ENCODE results near the gene TMEM132D.

Gene TMEM132D

GRCh38 chr12:129150721-129151120 lies 753.1 kb downstream of the TMEM132D start:
- ChIA-PET POLR2A (ENCODE audit: low non-redundant PET) (no interaction called here), CTCF (no interaction called here)
- no peak for TF ChIP-seq CTCF (conservative IDR thresholded peaks at IDR 0.05; ENCODE audit: low read depth)
- no peak for DNase-seq (ENCODE audit: low spot score)
- no peak overlapping the region for H3K27ac ChIP-seq

GRCh38 chr12:129145381-129145780 lies 758.4 kb downstream of the TMEM132D start:
- no peak for DNase-seq (ENCODE audit: low spot score)
- no peak overlapping the region for H3K27ac ChIP-seq
- ChIA-PET CTCF (no interaction called here), POLR2A (ENCODE audit: low non-redundant PET) (no interaction called here)
- TF ChIP-seq CTCF (conservative IDR thresholded peaks at IDR 0.05; ENCODE audit: low read depth) = no peak

- POLR2A ChIA-PET (ENCODE audit: low non-redundant PET) = no interaction called here
- CTCF ChIA-PET = no interaction called here
- DNase-seq (ENCODE audit: low spot score) = no peak
- no peak overlapping the region for H3K27ac ChIP-seq
- no peak for TF ChIP-seq CTCF (conservative IDR thresholded peaks at IDR 0.05; ENCODE audit: low read depth)
Measured at GRCh38 chr12:129138776-129139175, 765.0 kb downstream of the TMEM132D start.

GRCh38 chr12:129136694-129137325 lies 767.0 kb downstream of the TMEM132D start:
- POLR2A ChIA-PET (ENCODE audit: low non-redundant PET) = no interaction called here
- no peak for TF ChIP-seq CTCF (conservative IDR thresholded peaks at IDR 0.05; ENCODE audit: low read depth)
- no peak overlapping the region for H3K27ac ChIP-seq
- CTCF ChIA-PET = no interaction called here
- no peak for DNase-seq (ENCODE audit: low spot score)

GRCh38 chr12:129127771-129128170 lies 776.1 kb downstream of the TMEM132D start:
- DNase-seq (ENCODE audit: low spot score) = no peak
- POLR2A ChIA-PET (ENCODE audit: low non-redundant PET) = no interaction called here
- CTCF ChIA-PET = no interaction called here
- H3K27ac ChIP-seq = no peak overlapping the region
- TF ChIP-seq CTCF (conservative IDR thresholded peaks at IDR 0.05; ENCODE audit: low read depth) = no peak

GRCh38 chr12:129127211-129127610 lies 776.6 kb downstream of the TMEM132D start:
- no peak for DNase-seq (ENCODE audit: low spot score)
- TF ChIP-seq CTCF (conservative IDR thresholded peaks at IDR 0.05; ENCODE audit: low read depth) = no peak
- H3K27ac ChIP-seq = no peak overlapping the region
- ChIA-PET CTCF (no interaction called here), POLR2A (ENCODE audit: low non-redundant PET) (no interaction called here)

All from RWPE1 (cell line).